ENCODE data around the gene PTCH1.

Gene PTCH1

GRCh38 chr9:95436416-95436815 is 80.4 kb downstream of the PTCH1 start:
- no peak for DNase-seq

GRCh38 chr9:95435074-95435728 is 81.6 kb downstream of the PTCH1 start:
- no peak for DNase-seq

- no peak for DNase-seq
Measured at GRCh38 chr9:95434116-95435073, 82.4 kb downstream of the PTCH1 start.

- DNase-seq = no peak
Measured at GRCh38 chr9:95433096-95433819, 83.5 kb downstream of the PTCH1 start.

- DNase-seq = no peak
Measured at GRCh38 chr9:95431286-95431685, 85.5 kb downstream of the PTCH1 start.

- DNase-seq = no peak
Measured at GRCh38 chr9:95429948-95430620, 86.7 kb downstream of the PTCH1 start.

- no peak for DNase-seq
Measured at GRCh38 chr9:95429096-95429495, 87.7 kb downstream of the PTCH1 start.

GRCh38 chr9:95425910-95426551 is 90.7 kb downstream of the PTCH1 start:
- peak in 1 of 2 experiments; percentile 18 for DNase-seq

GRCh38 chr9:95422650-95423049 is 94.1 kb downstream of the PTCH1 start:
- DNase-seq = no peak

- DNase-seq = no peak
Measured at GRCh38 chr9:95420518-95420917, 96.3 kb downstream of the PTCH1 start.

GRCh38 chr9:95419444-95419843 is 97.3 kb downstream of the PTCH1 start:
- DNase-seq = no peak

GRCh38 chr9:95415158-95415557 is 101.6 kb downstream of the PTCH1 start:
- no peak for DNase-seq

GRCh38 chr9:95413793-95414192 is 103.0 kb downstream of the PTCH1 start:
- DNase-seq = no peak

GRCh38 chr9:95411054-95411892 is 105.5 kb downstream of the PTCH1 start:
- DNase-seq = no peak

GRCh38 chr9:95409650-95410426 is 106.9 kb downstream of the PTCH1 start:
- DNase-seq = no peak

- DNase-seq = no peak
Measured at GRCh38 chr9:95407524-95407923, 109.2 kb downstream of the PTCH1 start.

GRCh38 chr9:95406121-95406520 is 110.7 kb downstream of the PTCH1 start:
- no peak for DNase-seq

- DNase-seq = peak; percentile 39 to 43
Measured at GRCh38 chr9:95399261-95399660, 117.5 kb downstream of the PTCH1 start.
